Psoas muscle (tissue), 8 donors: ENCODE results near the gene DISC1. TPM values are rescaled to one million over a fixed set of nuclear protein-coding genes. Genes with fewer than 3 reads are reported as not detected.

Source experiments
- ATAC-seq, 4 donors: fragments of 200-7000 bp; cut with Tn5 transposase; one replicate each; pipeline ENCODE4 v1.9.1; 2020; ENCODE audit warnings: moderate library complexity in 3 of 4, mild to moderate bottlenecking in 2 of 4
- DNase-seq, 2 donors: peaks; one replicate each; pipeline ENCODE4 v3.0.0-alpha.2; 2020
- H3K27ac ChIP-seq: fragments of 200-600 bp; one replicate; pipeline ENCODE4 v1.8.0; 2022
- H3K27me3 ChIP-seq, 3 donors: fragments of 200-600 bp in 1 of 3; one replicate each; pipeline versions ENCODE4 v1.6.1 to v1.8.0; 2013 to 2022; ENCODE audit warnings: low read length in 2 of 3, mild to moderate bottlenecking in 2 of 3, moderate library complexity in 1 of 3; ENCODE audit not compliant: insufficient read depth in 3 of 3
- H3K36me3 ChIP-seq, 2 donors: fragments of 200-600 bp in 1 of 2; one replicate each; pipeline versions ENCODE4 v1.6.1 to v1.8.0; 2013 to 2022; ENCODE audit warnings: low read depth in 1 of 2, mild to moderate bottlenecking in 1 of 2, moderate library complexity in 1 of 2; ENCODE audit not compliant: insufficient read depth in 1 of 2
- H3K4me1 ChIP-seq: fragments of 200-600 bp; one replicate; pipeline ENCODE4 v1.8.0; 2022
- H3K4me3 ChIP-seq: fragments of 200-600 bp; one replicate; pipeline ENCODE4 v1.8.0; 2022; ENCODE audit warnings: mild to moderate bottlenecking
- H3K9me3 ChIP-seq: fragments of 200-600 bp; one replicate; pipeline ENCODE4 v1.8.0; 2022
- CTCF ChIP-seq: fragments of 200-600 bp; IDR thresholded peaks from one replicate; pipeline ENCODE4 v1.8.0; 2022; ENCODE audit warnings: antibody characterized with exemption
- WGBS, 3 donors: extraction: QIAGEN DNeasy Blood & Tissue Kit; methylation state at CpG; one replicate each; pipeline versions ENCODE4 v1.1.6 to v1.1.7; 2013; 5-methylcytosine and 5-hydroxymethylcytosine counted together
- intact Hi-C, 2 donors: fragments of 100-400 bp; cut with DNase I; formaldehyde crosslinking; loops; one replicate each; pipeline versions ENCODE4 v1.11.0 to v1.14.2; 2022
- polyA plus RNA-seq, 3 donors: library from polyadenylated mRNA; stranded (reverse); fragments of 200-250 nt; gene quantifications; one replicate each; pipeline ENCODE4 v1.2.3, GENCODE V29; 2013
- total RNA-seq, 4 donors: library from RNA; stranded (reverse); fragmentation: NEBNext Ultra II Directional in 2 of 4; extraction: Animal tissue kit (Norgen Biotek cat#: 25700) in 2 of 4; gene quantifications; one replicate each; pipeline versions ENCODE4 v1.2.1 to v1.2.4, GENCODE V29; 2021 to 2023
- donor health status: healthy with polysubstance abuse.
- donor health status: DM: no; HTN: no; CAD: no; lungs with moderate emphysema.
- donor health status: Bipolar disorder and iron deficiency.
- donor health status: healthy.
- donor health status: DM: yes; HTN: yes; CAD: no.
- donor health status: DM: no; HTN: no; CAD: no.
- donor health status: DM: no; HTN: no; CAD: no.
- donor health status: DM: yes; HTN: yes; CAD: no.

The DISC1 gene
- total and polyA plus RNA-seq, 7 donors = 0.35 to 2.8 (median 1.6) TPM

GRCh38 chr1:231628207-231628876 lies 1.8 kb downstream of the DISC1 start:
- 59 to 73% (median 62%) methylated on average over 5 of the region's 5 CpGs for WGBS, 3 donors
- no peak for DNase-seq
- ATAC-seq = no peak
- intact Hi-C loops = loop anchor here in 1 of 2 donors (2.0 kb wide), 1 partner anchor 52 kb away; no protein-coding TSS in a partner anchor
- H3K4me1 ChIP-seq = no peaks in the 10 kb centered on the region
- TF ChIP-seq CTCF = no peak
- no peaks in the 10 kb centered on the region for H3K9me3 ChIP-seq
- no peak overlapping the region for H3K4me3 ChIP-seq
- no peaks in the 10 kb centered on the region for H3K36me3 ChIP-seq
- H3K27ac ChIP-seq = no peak overlapping the region
- H3K27me3 ChIP-seq = peaks cover 0 to 24% (median 1%) of the 10 kb centered on the region in 3 donors

- Histone ChIP-seq H3K9me3 (no peaks in the 10 kb centered on the region), H3K4me1 (no peaks in the 10 kb centered on the region), H3K27ac (no peak overlapping the region), H3K4me3 (no peak overlapping the region), H3K27me3 (peaks cover 0 to 20% (median 1%) of the 10 kb centered on the region in 3 donors), H3K36me3 (no peaks in the 10 kb centered on the region)
- no peak for ATAC-seq
- intact Hi-C loops = loop anchor here in 1 of 2 donors (2.0 kb wide), 1 partner anchor 52 kb away; no protein-coding TSS in a partner anchor
- WGBS, 3 donors = 39 to 51% (median 47%) methylated on average over 6 of the region's 6 CpGs
- TF ChIP-seq CTCF = no peak
- peak in 1 of 2 donors; percentile 43 for DNase-seq
These were observed 2.5 kb downstream of the DISC1 start for GRCh38 chr1:231629132-231629531.

GRCh38 chr1:231630558-231631205 lies 4.1 kb downstream of the DISC1 start:
- no peaks in the 10 kb centered on the region for H3K9me3 ChIP-seq
- 43 to 64% (median 48%) methylated on average over 10 of the region's 10 CpGs for WGBS, 3 donors
- peaks cover 0 to 9% (median under 1%) of the 10 kb centered on the region in 3 donors for H3K27me3 ChIP-seq
- H3K4me1 ChIP-seq = no peaks in the 10 kb centered on the region
- intact Hi-C loops = loop anchor here in 1 of 2 donors (10.0 kb wide), 1 partner anchor 164 kb away; no protein-coding TSS in a partner anchor
- no peak for DNase-seq
- ATAC-seq = no peak
- H3K36me3 ChIP-seq = no peaks in the 10 kb centered on the region
- H3K4me3 ChIP-seq = no peak overlapping the region
- TF ChIP-seq CTCF = no peak
- H3K27ac ChIP-seq = no peak overlapping the region

DNA sequence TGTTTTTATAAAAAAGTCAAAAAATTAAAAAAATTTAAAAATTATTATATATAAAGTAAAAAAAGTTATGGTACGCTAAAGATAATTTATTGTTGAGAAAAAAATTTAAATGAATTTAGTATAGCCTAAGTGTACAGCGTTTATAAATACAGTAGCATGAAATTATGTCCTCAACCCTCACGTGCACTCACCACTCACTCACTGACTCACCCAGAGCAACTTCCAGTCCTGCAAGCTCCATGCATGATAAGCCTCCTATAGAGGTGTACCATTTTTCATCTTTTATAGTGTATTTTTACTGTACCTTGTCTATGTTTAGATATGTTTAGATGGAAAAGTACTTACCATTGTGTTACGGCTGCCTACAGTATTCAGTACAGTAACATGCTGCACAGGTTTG lies 5.1 kb downstream of the DISC1 start:
- DNase-seq (no peak), ATAC-seq (no peak)
- Histone ChIP-seq H3K27me3 (peaks cover 0 to 6% (median 0%) of the 10 kb centered on the region in 3 donors), H3K9me3 (no peaks in the 10 kb centered on the region), H3K36me3 (no peaks in the 10 kb centered on the region), H3K4me1 (no peaks in the 10 kb centered on the region), H3K27ac (no peak overlapping the region), H3K4me3 (no peak overlapping the region)
- no peak for TF ChIP-seq CTCF
- WGBS, 3 donors = 88 to 95% (median 93%) methylated on average over 4 of the region's 4 CpGs
- intact Hi-C loops = loop anchor here in 1 of 2 donors (10.0 kb wide), 1 partner anchor 163 kb away; no protein-coding TSS in a partner anchor
